Cardiac fibroblast (primary cell): ENCODE measurements around the gene DYNLL2.
"Not testable (repeated sequence)": the region's sequence is repeated elsewhere in the genome, so short reads cannot be mapped to it uniquely, and the experiment has no call there.

Source experiments
- DNase-seq, 2 donors: peaks; one replicate each; pipeline versions ENCODE4 v3.0.0 to v3.0.0-alpha.2; 2010; ENCODE audit warnings: low read depth in 2 of 2
- H3K4me3 ChIP-seq, 2 donors: replicated peaks in 1 of 2; 1 replicate in 1 of 2; 2 replicates in 1 of 2; pipeline ENCODE4 v1.5.1; 2011; ENCODE audit warnings: low read depth in 2 of 2, low read length in 2 of 2, mild to moderate bottlenecking in 2 of 2, moderate library complexity in 1 of 2
- TF ChIP-seq, protein P1 (sequence below): IDR thresholded peaks from one replicate; pipeline ENCODE4 v1.5.1; 2011; ENCODE audit warnings: low read depth, mild to moderate bottlenecking, low read length, inconsistent platforms

Gene DYNLL2

DNA sequence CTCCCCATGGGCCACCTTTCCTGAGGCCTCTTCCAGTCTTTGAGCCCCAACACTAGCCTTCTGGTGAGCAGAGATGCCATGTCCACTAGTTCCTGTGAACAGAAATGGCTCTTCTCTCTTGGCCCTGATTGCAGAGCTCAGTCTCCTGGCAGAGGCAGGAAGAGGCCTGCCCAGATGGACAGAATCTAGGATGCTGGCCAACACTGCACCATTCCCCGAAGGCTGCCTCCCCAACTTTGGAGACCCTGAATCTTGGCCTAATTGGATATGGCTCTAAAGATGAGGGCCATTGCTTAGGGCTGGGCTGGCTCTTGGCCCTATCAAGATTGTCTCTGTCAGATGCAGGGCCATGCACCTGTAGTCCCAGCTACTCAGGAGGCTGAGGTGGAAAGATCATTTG lies 18.0 kb upstream of the DYNLL2 start:
- TF ChIP-seq, protein P1, sequence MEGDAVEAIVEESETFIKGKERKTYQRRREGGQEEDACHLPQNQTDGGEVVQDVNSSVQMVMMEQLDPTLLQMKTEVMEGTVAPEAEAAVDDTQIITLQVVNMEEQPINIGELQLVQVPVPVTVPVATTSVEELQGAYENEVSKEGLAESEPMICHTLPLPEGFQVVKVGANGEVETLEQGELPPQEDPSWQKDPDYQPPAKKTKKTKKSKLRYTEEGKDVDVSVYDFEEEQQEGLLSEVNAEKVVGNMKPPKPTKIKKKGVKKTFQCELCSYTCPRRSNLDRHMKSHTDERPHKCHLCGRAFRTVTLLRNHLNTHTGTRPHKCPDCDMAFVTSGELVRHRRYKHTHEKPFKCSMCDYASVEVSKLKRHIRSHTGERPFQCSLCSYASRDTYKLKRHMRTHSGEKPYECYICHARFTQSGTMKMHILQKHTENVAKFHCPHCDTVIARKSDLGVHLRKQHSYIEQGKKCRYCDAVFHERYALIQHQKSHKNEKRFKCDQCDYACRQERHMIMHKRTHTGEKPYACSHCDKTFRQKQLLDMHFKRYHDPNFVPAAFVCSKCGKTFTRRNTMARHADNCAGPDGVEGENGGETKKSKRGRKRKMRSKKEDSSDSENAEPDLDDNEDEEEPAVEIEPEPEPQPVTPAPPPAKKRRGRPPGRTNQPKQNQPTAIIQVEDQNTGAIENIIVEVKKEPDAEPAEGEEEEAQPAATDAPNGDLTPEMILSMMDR: no peak
- H3K4me3 ChIP-seq: no peak overlapping the region
- DNase-seq: no peak

GRCh38 chr17:58066401-58066800 lies 16.8 kb upstream of the DYNLL2 start:
- TF ChIP-seq, protein P1: no peak
- DNase-seq: no peak
- no peak overlapping the region for H3K4me3 ChIP-seq

GRCh38 chr17:58072862-58073261 lies 10.4 kb upstream of the DYNLL2 start:
- no peak for DNase-seq
- H3K4me3 ChIP-seq: no peak overlapping the region
- TF ChIP-seq, protein P1: no peak

DNA sequence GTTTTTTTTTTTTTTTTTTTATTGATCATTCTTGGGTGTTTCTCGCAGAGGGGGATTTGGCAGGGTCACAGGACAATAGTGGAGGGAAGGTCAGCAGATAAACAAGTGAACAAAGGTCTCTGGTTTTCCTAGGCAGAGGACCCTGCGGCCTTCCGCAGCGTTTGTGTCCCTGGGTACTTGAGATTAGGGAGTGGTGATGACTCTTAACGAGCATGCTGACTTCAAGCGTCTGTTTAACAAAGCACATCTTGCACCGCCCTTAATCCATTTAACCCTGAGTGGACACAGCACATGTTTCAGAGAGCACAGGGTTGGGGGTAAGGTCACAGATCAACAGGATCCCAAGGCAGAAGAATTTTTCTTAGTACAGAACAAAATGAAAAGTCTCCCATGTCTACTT lies 10.0 kb upstream of the DYNLL2 start:
- H3K4me3 ChIP-seq, DNase-seq: not testable (repeated sequence)

GRCh38 chr17:58074406-58074805 lies 8.8 kb upstream of the DYNLL2 start:
- not testable (repeated sequence) for DNase-seq, H3K4me3 ChIP-seq

GRCh38 chr17:58079300-58080033 lies 3.8 kb upstream of the DYNLL2 start:
- TF ChIP-seq, protein P1: no peak
- no peak overlapping the region for H3K4me3 ChIP-seq
- DNase-seq: no peak

- TF ChIP-seq, protein P1: no peak
- H3K4me3 ChIP-seq: no peak overlapping the region
- DNase-seq: no peak
These were observed 1.4 kb upstream of the DYNLL2 start for GRCh38 chr17:58081646-58082340.

DNA sequence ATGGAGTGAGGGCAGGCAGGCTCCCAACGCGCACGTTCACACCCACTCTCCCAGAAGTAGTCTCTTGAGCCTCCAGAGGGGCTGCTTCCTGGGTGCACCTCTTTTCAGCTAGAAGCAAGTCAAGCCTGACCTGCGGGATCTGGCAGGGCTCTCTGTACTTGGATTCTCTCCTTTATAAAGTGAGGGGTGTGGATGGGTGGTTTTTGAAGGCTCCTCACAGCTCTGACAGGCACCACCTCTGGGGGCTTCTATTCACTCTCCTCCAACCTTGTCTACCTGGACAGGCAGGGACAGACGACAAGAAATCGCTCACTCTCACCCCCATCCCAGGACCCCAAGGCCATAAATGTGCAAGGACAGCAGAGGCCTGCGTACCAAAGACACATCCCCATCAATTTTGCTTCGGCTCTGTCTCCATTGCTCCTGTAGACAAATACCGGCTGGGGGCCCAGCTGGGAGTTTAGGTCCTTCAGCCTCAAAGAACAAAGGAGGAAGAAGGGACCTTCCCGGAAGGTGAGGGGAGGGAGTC lies 814 bp upstream of the DYNLL2 start:
- TF ChIP-seq, protein P1: no peak
- H3K4me3 ChIP-seq: peak overlapping the region in 1 of 2 donors; percentile 35
- no peak for DNase-seq
